GM21390 (cell line): Measurements from ENCODE around the gene NALCN.
"Not testable (repeated sequence)": the region's sequence is repeated elsewhere in the genome, so short reads cannot be mapped to it uniquely, and the experiment has no call there.

Experiments used
- ATAC-seq: cut with Tn5 transposase; IDR thresholded peaks from one replicate; pipeline ENCODE4 v1.9.1; 2021; ENCODE audit not compliant: unreplicated experiment

NALCN gene

DNA sequence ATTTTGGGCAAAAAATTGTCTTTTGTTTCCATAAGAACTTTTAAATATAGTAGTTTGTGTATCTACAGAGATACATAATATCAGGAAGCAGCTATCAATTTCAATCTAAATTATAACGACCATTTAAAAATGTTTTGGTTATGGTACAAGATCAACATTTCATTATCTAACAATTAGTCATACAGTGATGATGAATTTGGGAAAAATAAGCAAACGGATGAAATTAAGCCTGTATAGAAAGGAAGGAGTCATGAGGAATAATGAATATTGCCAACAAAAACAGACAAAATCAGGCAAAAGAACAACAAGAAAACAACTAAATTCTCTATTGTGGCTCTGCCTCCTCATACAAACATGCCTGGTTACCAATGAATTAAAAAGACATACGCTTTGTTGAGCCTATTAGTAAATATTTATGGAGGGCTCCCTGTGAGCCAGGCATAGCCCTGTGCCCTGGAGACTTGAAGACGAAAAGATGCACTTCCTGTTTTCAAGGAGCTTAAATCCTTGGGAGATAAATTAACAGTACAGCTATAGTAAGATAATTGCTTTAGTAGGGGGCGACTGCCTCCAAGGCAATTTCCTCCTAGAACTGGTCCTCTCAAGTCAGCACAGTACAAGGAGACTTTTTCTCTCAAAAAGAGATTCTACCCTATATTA is 73.0 kb downstream of the NALCN start:
- ATAC-seq: no peak

DNA sequence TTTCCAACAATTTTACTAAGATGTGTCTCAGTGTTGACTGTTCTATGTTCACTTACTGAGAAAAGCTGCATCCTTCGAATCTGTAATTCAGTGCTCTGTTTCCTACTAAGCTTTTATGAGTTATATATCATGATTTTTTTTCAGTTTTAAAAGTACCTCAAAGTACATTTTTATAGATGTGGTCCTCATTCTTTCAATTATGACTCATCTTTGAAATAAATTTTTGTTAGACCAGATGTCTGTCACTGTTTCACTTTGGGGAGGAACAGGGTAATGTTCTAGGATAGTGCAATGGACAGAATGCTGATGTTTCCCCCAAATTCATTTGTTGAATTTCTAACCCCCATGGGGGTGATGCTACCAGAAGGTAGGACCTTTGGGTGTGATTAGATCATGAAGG is 74.8 kb downstream of the NALCN start:
- ATAC-seq: no peak

DNA sequence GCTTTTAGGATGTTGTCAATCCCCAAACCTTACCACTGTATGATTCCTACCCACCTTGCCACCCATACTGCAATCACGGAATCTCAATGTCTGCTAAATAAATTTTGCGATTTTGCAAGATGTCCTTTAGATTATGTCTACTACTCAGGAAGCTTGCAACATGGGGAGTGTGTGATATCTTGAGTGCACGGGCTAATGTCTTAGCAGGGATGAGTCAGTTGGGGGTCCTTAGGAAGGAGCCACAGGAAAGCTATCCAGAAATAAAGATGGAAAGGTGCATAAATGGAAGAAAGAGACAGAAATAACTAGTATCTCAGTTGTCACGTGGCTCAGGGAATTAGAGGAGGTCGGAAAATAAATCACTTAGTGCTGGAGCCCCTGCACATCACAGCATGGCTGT is 77.1 kb downstream of the NALCN start:
- ATAC-seq: no peak

DNA sequence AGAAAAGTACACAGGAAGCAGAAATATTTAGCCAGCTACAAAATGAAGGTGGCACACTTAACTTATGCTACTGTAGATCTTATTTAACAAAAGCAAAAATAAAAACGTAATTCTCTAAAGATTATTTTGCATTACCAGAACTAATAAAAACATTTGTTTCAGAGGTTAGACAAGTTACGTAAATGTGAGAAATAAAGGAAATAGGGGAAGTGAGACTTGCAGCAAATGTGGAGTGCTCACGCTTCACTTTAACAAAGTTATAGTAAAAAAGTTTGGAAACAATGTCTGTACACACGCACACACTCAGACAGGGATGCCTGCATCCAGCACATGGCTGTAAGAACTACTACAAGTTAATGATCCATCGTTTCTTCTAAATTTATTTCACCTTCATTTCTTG is 83.7 kb downstream of the NALCN start:
- ATAC-seq: no peak

DNA sequence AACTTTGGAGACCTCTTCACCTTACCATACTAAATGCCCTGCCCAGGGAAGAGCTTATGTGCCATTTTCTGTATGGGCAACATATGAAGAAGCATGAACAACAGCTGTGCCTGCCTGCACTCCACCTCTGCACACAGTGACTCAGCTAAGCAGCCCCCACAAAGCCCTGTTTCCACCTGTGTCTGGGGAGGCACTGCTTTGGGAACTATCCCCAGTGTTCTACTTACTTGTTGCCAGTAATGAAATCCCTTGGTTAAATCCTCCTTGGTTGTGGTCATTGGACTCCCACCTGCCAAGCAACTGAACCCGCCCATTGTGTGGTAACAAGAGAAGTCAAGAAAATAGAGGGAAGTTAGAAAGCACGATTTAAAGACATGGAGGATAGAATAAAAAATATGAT is 84.6 kb downstream of the NALCN start:
- ATAC-seq: no peak

DNA sequence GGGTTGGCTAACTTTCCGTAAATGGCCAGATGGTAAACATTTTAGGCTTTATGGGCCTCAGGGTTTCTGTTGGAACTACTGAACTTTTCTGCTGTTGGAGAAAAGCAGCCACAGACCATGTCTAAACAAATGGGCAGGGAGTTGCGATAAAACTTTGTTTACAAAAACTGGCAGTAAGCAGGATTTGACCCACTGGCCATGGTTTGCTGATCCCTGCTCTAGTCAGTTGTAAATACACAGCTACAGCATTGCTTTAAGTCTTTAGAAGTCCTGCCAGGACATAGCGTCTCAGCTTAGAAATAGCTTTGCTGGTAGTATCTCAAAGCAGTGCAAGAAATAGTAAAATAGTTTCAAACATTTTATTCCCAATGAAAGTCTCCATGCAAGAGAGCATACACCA is 88.4 kb downstream of the NALCN start:
- ATAC-seq: no peak

DNA sequence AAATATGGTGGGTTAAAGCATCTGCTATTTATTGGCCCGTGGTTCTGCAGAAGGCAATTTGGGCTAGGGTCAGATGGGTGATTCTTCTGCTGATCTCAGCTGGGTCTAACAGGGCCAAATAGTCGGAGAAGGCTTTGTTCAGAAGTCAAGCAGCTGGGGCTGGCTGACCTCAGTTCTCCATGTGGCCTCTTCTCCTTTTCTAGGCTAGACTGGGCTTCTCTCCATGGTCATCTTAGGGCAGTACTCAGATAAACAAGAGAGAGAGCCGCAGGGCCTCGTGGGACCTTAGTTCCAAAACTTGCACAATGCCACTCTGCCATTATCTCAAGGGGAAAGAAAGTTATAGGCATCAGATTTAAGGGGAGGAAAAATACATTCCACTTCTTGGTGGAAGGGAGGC is 89.6 kb downstream of the NALCN start:
- ATAC-seq: no peak

DNA sequence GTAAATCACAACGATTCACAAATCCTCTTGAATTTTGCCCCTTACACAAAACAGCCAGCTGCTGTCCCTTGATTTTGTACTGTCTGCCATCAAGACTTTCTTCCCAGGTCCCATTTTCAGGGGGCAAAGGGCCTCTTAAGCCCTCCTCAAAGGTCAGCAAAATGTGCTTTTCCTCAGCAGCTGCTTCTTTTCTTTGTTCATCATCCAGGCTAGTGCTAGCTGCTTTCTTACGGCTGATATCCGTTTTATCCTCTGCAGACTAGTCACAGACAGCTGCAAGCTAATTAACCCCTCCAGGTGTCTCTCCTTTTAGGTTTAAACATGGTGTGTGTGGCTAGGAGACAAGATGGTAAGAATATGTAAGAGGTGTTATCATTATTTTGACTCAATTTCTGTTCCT is 90.9 kb downstream of the NALCN start:
- ATAC-seq: no peak

DNA sequence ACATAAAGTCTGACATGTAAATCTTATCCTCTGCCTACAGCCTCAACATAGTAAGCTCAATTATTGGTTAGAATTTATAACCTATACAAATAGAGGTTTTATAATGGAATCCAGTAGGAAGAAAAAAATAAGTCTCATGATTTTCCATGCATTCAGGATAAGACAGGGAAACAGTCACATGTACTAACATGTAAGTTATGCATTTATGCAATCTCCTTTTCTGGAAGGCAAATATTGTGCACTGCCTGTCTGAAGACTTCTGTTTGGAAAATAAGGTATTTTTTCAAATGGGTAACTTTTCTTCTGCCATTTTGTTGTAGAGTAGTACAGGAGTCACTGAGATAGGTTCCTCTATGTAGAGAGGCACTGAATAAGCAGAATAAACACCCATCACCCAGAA is 92.7 kb downstream of the NALCN start:
- no peak for ATAC-seq

DNA sequence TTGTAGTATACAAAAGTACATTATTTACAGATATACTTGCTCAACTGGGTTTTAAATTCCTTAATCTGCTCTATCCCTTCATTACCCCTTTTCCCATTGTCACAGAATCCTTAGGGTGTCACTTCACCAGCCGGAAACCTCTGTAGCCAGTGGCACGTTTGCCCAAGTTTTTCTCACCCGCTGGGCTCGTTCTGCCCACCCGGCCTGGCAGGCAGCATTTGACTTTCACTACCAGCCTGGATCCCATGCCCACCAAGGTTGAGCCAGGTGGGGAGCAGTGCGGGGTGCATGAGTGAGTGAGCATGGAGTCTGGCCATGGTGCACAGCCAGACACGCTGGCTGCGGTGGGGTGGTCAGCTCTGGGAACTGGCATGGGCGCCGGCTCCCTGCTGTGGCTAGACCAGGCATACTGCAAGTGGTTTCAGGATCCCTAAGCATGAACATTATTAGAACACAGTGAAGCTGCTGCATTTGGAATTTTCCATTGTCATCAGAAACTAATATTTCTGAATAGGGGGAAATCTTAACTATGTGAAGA is 98.3 kb downstream of the NALCN start:
- no peak for ATAC-seq

DNA sequence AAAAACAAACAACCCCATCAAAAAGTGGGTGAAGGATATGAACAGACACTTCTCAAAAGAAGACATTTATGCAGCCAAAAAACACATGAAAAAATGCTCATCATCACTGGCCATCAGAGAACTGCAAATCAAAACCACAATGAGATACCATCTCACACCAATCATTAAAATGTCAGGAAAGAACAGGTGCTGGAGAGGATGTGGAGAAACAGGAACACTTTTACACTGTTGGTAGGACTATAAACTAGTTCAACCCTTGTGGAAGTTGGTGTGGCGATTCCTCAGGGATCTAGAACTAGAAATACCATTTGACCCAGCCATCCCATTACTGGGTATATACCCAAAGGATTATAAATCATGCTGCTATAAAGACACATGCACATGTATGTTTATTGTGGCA is 102.8 kb downstream of the NALCN start:
- not testable (repeated sequence) for ATAC-seq

DNA sequence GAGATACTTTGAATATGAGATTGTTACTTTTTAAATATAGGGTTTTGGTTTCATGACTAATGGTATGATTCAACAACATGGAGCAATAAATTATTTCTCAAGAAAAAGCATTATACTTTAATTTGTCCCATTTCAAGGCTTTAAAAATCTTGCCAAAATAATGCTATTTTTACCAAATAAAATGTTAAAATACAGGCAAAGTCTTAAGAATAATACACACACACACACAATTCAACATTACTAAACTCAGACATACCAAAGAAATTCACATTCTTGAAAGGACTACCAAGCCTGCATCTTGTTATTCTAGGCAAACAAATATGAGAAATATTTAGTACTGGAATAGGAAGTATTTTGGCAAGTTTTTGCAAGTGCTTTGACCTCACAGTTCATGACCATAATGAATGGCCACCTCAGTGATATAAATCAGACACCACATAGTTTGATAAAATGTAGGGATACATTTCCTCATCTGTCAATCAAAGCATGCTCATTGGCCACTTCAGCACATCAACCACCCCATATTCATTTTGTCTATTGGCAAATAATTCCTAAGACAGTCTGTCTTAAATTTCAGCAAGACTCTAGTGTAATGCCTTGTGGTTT is 107.2 kb downstream of the NALCN start:
- ATAC-seq: no peak

DNA sequence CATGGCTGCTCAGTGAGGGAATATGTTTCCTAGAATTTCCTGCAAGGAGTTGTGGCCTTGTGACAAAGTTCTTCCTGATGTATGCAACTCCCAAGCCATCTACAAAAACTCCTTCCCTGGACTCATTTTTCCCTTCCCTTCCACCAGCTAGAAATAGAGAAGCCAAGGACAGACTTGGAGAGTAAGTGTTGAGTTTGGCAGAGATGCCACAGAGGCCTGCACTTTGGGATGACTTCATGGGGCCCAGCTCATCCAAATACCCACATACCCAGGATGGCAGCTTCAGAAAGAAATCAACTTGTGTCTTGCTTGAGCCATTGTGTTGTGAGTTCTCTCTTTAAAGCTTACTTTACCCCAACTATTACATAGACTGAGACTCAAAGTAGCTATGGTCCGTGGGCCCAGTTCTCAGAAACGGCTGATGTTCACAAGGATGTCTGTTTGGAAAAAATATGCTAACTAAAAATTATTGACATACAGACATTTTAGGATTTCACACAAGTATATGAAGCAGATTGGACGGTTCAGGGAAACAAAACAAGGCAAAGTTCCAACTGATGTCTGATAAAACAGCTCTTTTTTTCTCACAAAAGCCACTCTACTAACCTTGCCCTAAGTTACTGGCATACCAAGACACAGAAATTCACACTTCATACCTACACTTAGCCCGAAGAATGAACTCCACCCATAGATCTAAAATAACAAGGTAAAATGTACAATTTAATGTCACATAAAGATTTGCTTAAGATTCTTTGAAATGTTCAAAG is 107.9 kb downstream of the NALCN start:
- no peak for ATAC-seq

DNA sequence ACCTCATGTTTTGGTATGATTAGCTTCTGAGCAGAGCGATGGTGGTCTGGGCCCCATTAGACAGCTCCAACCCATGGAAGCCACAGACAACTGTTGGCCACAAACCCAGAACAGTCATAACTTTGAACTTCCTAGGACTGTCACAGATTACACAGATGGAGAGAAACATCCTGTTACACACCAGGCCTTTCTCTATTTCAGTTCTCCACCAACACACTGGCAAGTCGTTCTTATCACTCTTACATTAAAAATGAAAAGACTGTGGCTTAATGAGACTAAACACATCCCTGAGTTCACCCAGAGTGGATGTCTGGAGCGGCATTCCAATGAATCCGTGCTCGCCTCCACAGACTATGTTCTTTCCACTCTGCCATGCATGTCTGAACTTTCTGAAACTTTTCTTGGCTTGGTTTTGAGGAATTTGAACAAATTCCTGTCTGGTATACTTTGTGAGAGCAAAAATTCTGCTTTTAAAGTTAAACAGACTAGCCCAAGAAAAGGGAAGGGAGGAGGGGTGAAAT is 109.1 kb downstream of the NALCN start:
- no peak for ATAC-seq

DNA sequence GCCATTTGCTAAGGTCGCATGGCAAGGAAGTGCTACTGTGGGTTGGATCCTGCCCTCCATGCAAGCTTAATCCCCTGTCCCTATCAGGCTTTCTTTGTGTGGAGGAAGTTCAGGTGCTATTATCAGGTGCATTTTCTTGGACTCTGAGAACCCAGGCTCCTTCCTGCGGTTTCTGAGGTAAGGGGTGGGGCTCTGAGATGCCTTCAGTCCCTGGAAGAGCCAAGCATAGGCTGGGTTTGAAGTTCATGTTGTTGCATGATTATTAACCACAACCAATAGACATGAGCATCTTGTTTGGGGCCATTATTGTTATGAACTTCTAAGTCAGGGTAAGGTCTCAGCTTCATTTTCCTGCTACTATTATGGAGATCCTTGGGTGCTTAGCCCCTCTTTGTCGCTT is 109.5 kb downstream of the NALCN start:
- no peak for ATAC-seq

DNA sequence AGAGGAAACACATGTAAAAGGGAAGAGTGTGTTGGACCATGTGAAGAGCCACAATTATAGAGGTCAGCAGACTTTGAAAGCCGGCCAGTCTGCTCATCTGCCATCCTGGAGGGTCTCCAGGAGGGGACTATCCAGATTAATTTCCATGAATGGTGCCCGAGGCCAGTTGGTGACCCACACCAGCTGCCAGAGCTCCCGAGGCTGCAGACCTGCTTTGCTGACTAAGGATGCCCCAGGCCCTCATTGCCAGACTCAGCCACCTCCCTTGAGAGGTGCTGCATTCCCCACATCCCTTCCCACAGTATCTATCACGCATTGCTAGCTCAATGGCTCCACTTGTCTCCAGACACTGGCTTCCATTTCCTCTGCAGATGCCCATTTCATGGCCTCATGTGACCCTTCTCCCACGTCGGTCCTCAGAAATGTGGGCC is 110.3 kb downstream of the NALCN start:
- ATAC-seq: no peak

DNA sequence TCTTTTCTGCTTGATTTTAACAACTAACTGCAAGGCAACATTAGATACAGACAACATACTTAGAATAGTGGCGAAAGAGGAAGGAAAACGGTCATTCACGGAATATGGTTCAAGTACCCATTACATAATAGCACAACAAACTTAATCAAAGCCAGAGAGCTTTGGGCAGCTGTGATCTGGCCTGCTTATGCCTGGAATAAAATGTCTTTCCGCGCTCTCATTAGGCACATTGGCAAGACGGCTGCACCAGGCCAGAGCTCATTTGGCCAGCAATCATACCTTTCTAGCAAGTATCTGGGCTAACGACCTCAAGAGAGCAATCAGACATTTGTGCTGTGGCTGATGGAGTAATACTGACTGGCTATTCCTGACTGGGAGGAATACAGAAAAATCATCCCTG is 112.8 kb downstream of the NALCN start:
- no peak for ATAC-seq

DNA sequence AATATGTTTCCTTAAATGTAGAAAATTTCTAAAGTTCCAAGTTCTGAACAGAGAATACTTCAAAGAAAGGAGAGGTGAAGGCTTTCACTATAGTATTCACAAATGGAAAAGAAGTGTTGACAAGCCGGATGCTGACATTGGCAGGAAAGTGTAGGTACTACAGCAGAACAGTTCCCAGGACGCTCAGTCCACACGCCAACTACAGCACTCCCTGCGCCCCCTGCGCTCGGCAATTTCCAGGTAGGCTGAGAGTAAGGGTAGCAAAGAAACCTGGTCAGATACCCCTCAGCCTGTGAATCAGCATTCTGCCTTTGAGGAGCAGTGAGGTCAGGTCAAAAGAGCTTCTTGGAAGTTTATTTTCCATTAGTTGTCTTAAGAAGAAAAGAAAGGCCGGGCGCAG is 115.3 kb downstream of the NALCN start:
- no peak for ATAC-seq

DNA sequence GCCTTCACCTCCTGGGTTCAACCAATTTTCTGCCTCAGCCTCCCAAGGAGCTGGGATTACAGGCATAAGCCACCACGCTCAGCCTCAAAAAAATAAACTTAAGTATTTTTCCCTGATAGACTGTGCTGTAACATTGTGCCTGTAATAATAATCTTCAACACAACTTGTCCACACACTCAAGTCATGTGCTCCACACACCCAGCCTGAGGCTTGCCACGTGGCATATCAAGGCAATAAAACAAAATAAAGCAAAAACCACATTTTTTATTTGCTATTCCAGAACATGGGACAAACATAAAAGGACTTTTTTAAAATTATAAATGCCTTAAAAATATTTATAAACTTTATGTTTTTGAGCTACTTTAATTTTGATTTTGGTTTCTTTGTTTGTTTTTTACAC is 115.8 kb downstream of the NALCN start:
- ATAC-seq: no peak

DNA sequence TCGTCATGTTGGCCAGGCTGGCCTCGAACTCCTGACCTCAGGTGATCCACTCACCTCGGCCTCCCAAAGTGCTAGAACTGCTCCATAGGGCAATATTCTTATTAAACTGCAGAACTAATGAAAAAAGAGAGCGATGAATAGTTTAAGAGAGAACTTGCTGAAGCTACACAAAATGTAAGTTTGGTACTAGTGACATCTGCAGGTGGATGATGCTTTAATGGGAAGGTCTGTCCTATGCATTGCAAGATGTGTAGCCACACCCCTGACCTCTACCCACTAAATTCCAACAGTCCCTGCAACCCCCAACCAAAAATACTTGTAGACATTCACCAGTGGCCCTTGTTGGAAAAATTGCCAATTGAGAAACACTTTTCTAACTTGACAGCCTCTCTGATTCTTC is 117.8 kb downstream of the NALCN start:
- no peak for ATAC-seq

DNA sequence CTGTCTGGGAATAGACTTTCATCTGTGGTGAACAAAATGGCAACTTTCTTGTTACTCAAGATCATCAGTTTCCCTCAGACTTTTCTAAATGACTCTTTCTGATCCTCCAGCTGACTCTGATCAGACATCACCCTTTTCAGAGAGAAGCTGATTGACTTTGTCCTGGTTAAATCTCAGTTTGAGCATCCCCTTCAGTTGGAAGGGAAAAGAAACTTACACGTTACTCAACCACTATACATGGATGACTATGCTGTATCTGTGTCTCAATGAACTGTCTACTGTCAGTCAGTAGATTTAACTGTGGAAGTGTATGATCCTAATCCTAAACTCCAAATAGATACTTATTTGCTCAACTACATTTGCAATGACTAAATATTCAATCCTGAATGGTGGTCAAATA is 118.5 kb downstream of the NALCN start:
- ATAC-seq: no peak

DNA sequence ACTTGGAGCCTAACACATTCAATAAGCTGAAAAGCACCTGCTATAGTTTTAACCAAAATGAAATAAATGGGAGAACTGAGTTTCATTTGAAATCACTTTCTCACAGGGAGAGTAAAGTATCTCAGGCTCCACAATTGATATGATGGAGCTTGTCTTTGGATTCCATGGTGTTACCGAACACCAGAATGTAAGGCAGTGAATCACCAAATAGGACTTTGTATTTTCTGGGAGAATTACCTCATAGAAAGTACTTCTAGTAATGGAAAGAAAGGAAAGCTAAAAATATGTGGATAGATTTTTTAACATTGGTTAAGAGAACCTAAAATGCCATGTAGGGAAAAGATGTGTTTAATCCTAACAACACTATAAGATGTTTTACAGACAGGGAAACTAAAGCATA is 123.6 kb downstream of the NALCN start:
- no peak for ATAC-seq
